Sigmoid colon (tissue), 4 donors: Measurements from ENCODE around the gene RFPL1.

Experiments used
- POLR2A ChIP-seq, 2 donors: fragments of 450-650 bp; IDR thresholded peaks; one replicate each; pipeline ENCODE4 v1.6.1; 2016; ENCODE audit warnings: antibody characterized with exemption in 2 of 2, mild to moderate bottlenecking in 2 of 2, moderate library complexity in 2 of 2
- POLR2AphosphoS5 ChIP-seq, 4 donors: sonication (generic); formaldehyde crosslinking; IDR thresholded peaks; one replicate each; pipeline ENCODE4 v1.6.1; 2017; ENCODE audit warnings: antibody characterized with exemption in 4 of 4
- TF ChIP-seq, protein P1 (sequence below), 4 experiments: fragments of 450-650 bp in 3 of 4; fragments of 200-600 bp in 1 of 4; IDR thresholded peaks; one replicate each; pipeline ENCODE4 v1.5.1; 2016 to 2019; ENCODE audit warnings: antibody characterized with exemption in 4 of 4, mild to moderate bottlenecking in 3 of 4, moderate library complexity in 2 of 4

DNA sequence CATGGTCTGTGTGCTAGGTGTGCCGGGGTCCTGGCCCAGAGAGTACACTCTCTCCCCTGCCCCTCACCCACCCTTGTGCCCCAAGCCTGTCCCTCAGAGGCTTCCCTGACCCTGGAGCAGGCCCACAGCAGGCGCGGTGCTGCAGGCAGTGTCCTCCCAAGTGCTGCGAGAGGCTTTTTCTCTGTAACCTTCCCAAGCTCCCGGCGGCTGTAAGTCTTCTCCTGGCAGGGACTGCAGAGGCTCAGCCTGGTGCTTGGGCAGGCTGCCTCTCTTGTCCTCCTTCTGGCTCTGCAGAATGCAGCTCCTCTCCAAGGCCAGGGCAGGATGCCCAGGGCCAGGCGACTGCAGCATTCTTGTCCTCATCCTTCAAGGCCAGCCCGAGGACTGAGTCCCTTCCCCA is 15.9 kb downstream of the RFPL1 start:
- TF ChIP-seq, protein P1, sequence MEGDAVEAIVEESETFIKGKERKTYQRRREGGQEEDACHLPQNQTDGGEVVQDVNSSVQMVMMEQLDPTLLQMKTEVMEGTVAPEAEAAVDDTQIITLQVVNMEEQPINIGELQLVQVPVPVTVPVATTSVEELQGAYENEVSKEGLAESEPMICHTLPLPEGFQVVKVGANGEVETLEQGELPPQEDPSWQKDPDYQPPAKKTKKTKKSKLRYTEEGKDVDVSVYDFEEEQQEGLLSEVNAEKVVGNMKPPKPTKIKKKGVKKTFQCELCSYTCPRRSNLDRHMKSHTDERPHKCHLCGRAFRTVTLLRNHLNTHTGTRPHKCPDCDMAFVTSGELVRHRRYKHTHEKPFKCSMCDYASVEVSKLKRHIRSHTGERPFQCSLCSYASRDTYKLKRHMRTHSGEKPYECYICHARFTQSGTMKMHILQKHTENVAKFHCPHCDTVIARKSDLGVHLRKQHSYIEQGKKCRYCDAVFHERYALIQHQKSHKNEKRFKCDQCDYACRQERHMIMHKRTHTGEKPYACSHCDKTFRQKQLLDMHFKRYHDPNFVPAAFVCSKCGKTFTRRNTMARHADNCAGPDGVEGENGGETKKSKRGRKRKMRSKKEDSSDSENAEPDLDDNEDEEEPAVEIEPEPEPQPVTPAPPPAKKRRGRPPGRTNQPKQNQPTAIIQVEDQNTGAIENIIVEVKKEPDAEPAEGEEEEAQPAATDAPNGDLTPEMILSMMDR (IDR thresholded peaks at IDR 0.05): no peak
- TF ChIP-seq POLR2A (IDR thresholded peaks at IDR 0.05) (no peak), POLR2AphosphoS5 (IDR thresholded peaks at IDR 0.05) (no peak)
